Thyroid gland (tissue), 4 donors: ENCODE measurements around the gene CISH. TPM values are rescaled to one million over a fixed set of nuclear protein-coding genes. Genes with fewer than 3 reads are reported as not detected.

Experiments used
- DNase-seq, 2 donors: peaks; one replicate each; pipeline ENCODE4 v3.0.0-alpha.2; 2019
- H3K27ac ChIP-seq, 3 donors: fragments of 200-600 bp; sonication (generic); 1 replicate in 2 of 3; 2 replicates in 1 of 3; pipeline ENCODE4 v1.5.1; 2016 to 2019; ENCODE audit warnings: mild to moderate bottlenecking in 1 of 3, moderate library complexity in 1 of 3
- H3K27me3 ChIP-seq: fragments of 200-600 bp; sonication (generic); one replicate; pipeline ENCODE4 v1.5.1; 2019
- H3K36me3 ChIP-seq, 2 donors: fragments of 200-600 bp; sonication (generic); one replicate each; pipeline ENCODE4 v1.5.1; 2016 to 2019
- H3K4me1 ChIP-seq, 2 donors: fragments of 200-600 bp; sonication (generic); one replicate each; pipeline ENCODE4 v1.5.1; 2017 to 2019
- H3K4me3 ChIP-seq, 3 donors: fragments of 200-600 bp; sonication (generic); replicated peaks in 1 of 3; 1 replicate in 2 of 3; 2 replicates in 1 of 3; pipeline ENCODE4 v1.5.1; 2016; ENCODE audit warnings: mild to moderate bottlenecking in 1 of 3
- H3K9me3 ChIP-seq: fragments of 200-600 bp; sonication (generic); one replicate; pipeline ENCODE4 v1.5.1; 2017
- POLR2A ChIP-seq, 2 donors: fragments of 450-650 bp; IDR thresholded peaks; one replicate each; pipeline ENCODE4 v1.6.1; 2017; ENCODE audit warnings: antibody characterized with exemption in 2 of 2, mild to moderate bottlenecking in 2 of 2, moderate library complexity in 1 of 2
- WGBS, 2 donors: methylation state at CpG; one replicate each; pipeline ENCODE4 v1.1.5; 2017; 5-methylcytosine and 5-hydroxymethylcytosine counted together
- intact Hi-C: fragments of 100-400 bp; cut with DNase I; formaldehyde crosslinking; loops from one replicate; pipeline ENCODE4 v1.15.1; 2023
- total RNA-seq, 4 donors: library from RNA; depleted of rRNA; stranded (reverse); fragments of >200 nt; gene quantifications; one replicate each; pipeline ENCODE4 v1.2.3, GENCODE V29; 2016
- TF ChIP-seq, protein P1 (sequence below), 6 experiments: fragments of 200-600 bp in 3 of 6; fragments of 450-650 bp in 3 of 6; sonication (generic) in 3 of 6; IDR thresholded peaks; one replicate each; pipeline ENCODE4 v1.5.1; 2016 to 2019; ENCODE audit warnings: antibody characterized with exemption in 6 of 6, mild to moderate bottlenecking in 2 of 6, inconsistent platforms in 1 of 6, moderate library complexity in 1 of 6

CISH gene
- total RNA-seq, 4 donors from 2014 or later = 31.0 to 78.1 (median 48.0) TPM

DNA sequence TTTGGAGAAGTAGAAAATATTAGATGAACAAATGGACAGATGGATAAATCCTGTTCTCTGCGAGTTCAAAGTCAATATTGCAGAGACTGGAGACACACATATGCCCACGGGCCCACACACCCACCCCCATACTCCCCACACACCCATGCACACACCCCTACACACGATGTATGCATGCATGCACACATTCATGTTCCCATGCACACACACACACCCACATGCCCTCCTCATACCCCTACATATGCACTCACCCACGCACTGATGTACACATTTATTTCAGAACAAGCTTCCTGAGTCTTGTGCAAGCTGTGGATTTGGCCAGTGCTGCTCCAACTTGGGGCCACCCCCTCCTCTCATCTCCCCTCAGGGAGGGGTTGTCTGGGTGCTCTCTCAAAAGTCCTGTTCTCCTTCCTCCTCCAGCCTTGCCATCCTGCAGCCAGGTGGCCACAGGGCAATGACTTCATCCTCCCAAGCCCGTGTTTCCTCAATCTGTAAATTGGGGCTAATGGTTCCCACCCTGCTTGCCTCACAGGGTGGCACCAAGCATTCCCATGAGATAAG lies 21.7 kb upstream of the CISH start:
- Histone ChIP-seq H3K36me3 (no peaks in the 10 kb centered on the region), H3K9me3 (no peaks in the 10 kb centered on the region), H3K27ac (no peak overlapping the region), H3K4me3 (no peak overlapping the region), H3K4me1 (peaks cover 4 to 6% of the 10 kb centered on the region in 2 donors), H3K27me3 (no peaks in the 10 kb centered on the region)
- DNase-seq = no peak
- intact Hi-C loops = no loop called here
- WGBS, 2 donors = 80 to 90% methylated on average over 5 of the region's 5 CpGs
- TF ChIP-seq, protein P1, sequence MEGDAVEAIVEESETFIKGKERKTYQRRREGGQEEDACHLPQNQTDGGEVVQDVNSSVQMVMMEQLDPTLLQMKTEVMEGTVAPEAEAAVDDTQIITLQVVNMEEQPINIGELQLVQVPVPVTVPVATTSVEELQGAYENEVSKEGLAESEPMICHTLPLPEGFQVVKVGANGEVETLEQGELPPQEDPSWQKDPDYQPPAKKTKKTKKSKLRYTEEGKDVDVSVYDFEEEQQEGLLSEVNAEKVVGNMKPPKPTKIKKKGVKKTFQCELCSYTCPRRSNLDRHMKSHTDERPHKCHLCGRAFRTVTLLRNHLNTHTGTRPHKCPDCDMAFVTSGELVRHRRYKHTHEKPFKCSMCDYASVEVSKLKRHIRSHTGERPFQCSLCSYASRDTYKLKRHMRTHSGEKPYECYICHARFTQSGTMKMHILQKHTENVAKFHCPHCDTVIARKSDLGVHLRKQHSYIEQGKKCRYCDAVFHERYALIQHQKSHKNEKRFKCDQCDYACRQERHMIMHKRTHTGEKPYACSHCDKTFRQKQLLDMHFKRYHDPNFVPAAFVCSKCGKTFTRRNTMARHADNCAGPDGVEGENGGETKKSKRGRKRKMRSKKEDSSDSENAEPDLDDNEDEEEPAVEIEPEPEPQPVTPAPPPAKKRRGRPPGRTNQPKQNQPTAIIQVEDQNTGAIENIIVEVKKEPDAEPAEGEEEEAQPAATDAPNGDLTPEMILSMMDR (IDR thresholded peaks at IDR 0.05) = no peak
- TF ChIP-seq POLR2A (IDR thresholded peaks at IDR 0.05) = no peak

DNA sequence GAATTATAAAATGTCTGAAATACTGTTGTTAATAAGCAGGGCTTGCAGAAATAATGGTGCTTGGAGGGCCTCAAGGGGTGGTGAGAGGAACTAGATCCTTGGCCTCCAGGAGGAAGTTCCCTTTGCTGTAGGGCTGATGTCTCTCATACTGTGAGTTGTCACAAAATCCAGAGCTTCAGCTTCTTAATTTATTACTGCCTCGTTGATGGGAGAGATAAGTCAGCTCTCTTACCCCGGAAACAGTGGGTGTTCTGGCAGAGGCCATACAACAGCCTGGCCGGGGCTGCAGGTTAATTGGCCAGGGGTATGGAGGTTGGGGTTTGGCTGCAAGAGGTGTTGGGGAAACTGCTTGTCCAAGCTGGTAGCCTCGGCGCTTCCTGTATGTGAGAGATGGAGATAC lies 20.9 kb upstream of the CISH start:
- Histone ChIP-seq H3K27me3 (no peaks in the 10 kb centered on the region), H3K27ac (no peak overlapping the region), H3K4me1 (peaks cover 6 to 8% of the 10 kb centered on the region in 2 donors), H3K9me3 (no peaks in the 10 kb centered on the region), H3K36me3 (no peaks in the 10 kb centered on the region), H3K4me3 (no peak overlapping the region)
- intact Hi-C loops = no loop called here
- no peak for TF ChIP-seq POLR2A (IDR thresholded peaks at IDR 0.05)
- TF ChIP-seq, protein P1 (IDR thresholded peaks at IDR 0.05) = no peak
- no peak for DNase-seq
- 57 to 66% methylated on average over 5 of the region's 5 CpGs for WGBS, 2 donors

DNA sequence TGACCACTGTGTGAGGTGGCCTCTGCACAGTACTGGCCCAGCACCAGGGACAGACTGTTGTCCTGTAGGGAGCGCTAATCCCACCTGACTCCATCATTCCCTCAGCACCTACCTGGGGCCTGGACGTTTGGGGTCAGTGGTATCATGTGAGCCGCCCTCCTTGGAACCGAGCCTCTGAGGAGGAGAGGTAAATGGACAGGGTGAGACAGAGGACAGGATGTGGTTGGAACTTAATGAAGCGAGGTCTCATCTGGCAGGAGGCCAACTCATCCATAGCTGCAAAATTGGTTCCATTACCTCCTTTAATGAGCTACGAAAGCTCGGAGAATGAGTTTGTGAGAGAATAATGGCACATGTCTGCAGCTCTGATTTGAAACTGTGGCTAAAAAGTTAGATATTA lies 19.3 kb upstream of the CISH start:
- H3K4me1 ChIP-seq = peaks cover 9 to 20% of the 10 kb centered on the region in 2 donors
- H3K27ac ChIP-seq = no peak overlapping the region
- no peak overlapping the region for H3K4me3 ChIP-seq
- no peaks in the 10 kb centered on the region for H3K27me3 ChIP-seq
- DNase-seq = no peak
- no peak for TF ChIP-seq POLR2A (IDR thresholded peaks at IDR 0.05)
- TF ChIP-seq, protein P1 (IDR thresholded peaks at IDR 0.05) = no peak
- 68 to 78% methylated on average over 7 of the region's 7 CpGs for WGBS, 2 donors
- intact Hi-C loops = no loop called here
- H3K9me3 ChIP-seq = no peaks in the 10 kb centered on the region
- no peaks in the 10 kb centered on the region for H3K36me3 ChIP-seq

DNA sequence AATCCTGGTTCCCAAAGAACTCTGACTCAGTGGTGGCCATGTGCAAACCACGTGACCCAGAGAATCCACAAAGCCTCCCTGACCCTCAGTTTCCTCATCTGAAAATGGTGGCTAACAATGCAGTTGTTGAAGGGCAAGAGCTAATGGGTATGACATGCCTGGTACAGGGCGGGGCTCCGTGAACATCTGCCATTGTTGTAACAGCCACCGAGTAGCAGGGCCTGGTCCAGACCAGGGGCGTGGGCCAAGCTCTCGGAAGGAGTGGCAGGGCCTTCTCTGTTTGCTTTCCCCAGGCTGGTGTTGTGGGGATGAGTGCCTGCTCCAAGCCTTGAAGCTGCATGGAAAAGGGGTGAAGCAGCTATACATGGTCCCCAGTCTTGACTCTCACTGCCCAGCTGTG lies 18.8 kb upstream of the CISH start:
- Histone ChIP-seq H3K4me3 (no peak overlapping the region), H3K36me3 (no peaks in the 10 kb centered on the region), H3K4me1 (peaks cover 13 to 25% of the 10 kb centered on the region in 2 donors), H3K27me3 (no peaks in the 10 kb centered on the region), H3K9me3 (no peaks in the 10 kb centered on the region), H3K27ac (no peak overlapping the region)
- intact Hi-C loops = no loop called here
- TF ChIP-seq, protein P1 (IDR thresholded peaks at IDR 0.05) = no peak
- TF ChIP-seq POLR2A (IDR thresholded peaks at IDR 0.05) = no peak
- DNase-seq = no peak
- WGBS, 2 donors = 94 to 100% methylated on average over 1 to 6 of the region's 6 CpGs

DNA sequence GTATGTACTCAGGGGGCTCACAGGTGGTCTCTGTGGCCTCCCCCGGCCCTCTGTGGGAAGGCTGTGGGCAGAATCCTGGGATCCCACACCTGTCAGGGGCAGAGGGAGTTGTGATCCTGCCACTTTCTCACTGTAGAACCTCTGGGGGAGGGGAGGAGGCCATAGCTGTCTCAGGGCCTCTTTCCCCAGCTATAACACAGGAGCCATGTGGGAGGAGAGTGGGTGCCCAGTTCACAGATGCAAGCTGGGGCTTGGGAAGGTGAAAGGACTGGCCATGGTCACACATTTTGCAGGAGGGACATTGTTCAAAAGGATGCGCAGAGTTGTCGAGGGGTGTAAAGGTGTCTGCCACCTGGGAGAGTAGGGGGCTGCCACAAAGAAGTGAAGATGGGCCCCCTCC lies 17.0 kb upstream of the CISH start:
- DNase-seq = no peak
- Histone ChIP-seq H3K27ac (no peak overlapping the region), H3K36me3 (no peaks in the 10 kb centered on the region), H3K4me1 (peaks cover 31 to 43% of the 10 kb centered on the region in 2 donors), H3K27me3 (no peaks in the 10 kb centered on the region), H3K4me3 (no peak overlapping the region), H3K9me3 (no peaks in the 10 kb centered on the region)
- no peak for TF ChIP-seq POLR2A (IDR thresholded peaks at IDR 0.05)
- TF ChIP-seq, protein P1 (IDR thresholded peaks at IDR 0.05) = no peak
- intact Hi-C loops = no loop called here
- WGBS, 2 donors = 94 to 100% methylated on average over 3 of the region's 3 CpGs
